NCI-H2227 (cell line): ENCODE measurements around the gene HOXD4.

ENCODE experiments used
- DNase-seq: peaks from one replicate; lab custom pipeline; 2025; ENCODE audit not compliant: unreplicated experiment; lab: John Stamatoyannopoulos, UW

The HOXD4 gene

GRCh38 chr2:176151442-176152287 is at the start of gene HOXD4:
TSS of gene HOXD4 (plus strand) at chr2:176151550. CDS start at chr2:176151634, 84 bp downstream.
- no peak for DNase-seq

DNA sequence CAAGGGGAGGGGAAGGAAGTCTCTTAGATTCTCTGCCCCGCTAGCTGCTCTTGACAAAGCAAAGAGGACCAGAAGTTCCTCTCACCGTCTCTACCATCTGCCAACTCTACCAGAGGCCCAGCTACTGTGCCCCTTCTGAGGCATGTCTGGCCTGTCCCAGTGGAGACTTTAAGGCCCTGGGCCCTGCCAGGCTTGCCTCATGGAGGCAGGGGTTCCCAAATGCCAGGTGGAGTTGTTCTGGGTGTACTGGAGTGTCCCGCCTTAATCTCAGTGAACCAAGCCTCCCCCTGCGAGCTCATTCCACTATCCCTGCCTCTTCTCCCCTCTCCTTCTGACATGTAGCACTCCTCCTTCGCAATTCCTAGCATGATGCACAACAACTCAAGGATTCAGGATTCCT is 49.5 kb upstream of the HOXD4 start:
- DNase-seq = no peak

DNA sequence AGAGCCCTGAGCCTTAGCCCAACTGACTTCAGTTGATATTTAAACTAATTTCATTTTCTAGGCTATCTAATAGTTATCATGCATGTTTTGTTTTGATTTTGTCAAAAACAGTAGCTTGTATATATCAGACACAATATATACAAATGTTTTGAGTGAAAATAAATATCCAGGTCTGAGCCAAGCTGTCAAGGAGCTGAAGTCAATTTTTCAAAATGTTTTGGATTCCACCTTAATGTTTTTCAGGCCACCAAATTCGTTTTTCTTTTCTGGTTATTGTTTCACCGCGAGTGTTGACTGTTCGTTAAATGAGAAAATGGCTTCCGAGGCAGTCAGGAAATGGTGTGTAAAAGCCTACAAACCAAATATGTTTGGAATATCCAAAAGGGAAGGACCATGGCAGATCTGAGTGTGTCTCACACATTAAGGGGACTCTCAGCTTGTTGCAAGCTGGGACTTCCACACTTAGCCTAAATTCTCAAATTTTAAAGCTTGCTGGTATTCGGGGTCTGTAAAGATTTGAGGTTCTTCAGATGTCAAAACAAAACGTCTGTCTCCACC is 49.0 kb upstream of the HOXD4 start:
- no peak for DNase-seq

DNA sequence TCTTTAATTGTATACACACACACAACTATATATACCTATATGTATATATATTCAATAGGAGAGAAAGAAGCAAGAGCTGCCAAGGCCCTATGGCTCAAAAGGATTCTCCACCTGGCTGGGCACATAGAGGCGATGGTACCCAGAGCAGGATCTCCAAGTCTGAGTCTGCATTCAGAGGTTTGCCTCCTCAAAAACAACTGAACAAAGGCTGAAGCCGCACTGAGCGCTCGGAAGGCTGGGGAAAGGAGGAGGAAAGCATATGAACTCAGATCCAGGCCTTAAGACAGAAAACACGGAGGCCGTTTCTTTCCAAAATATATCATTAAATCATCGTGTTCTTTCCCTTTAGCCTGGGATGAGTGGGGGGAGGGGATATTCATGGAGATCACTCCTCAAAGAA is 48.2 kb upstream of the HOXD4 start:
- DNase-seq = no peak

GRCh38 chr2:176103742-176104315 is 47.5 kb upstream of the HOXD4 start:
- DNase-seq = no peak

DNA sequence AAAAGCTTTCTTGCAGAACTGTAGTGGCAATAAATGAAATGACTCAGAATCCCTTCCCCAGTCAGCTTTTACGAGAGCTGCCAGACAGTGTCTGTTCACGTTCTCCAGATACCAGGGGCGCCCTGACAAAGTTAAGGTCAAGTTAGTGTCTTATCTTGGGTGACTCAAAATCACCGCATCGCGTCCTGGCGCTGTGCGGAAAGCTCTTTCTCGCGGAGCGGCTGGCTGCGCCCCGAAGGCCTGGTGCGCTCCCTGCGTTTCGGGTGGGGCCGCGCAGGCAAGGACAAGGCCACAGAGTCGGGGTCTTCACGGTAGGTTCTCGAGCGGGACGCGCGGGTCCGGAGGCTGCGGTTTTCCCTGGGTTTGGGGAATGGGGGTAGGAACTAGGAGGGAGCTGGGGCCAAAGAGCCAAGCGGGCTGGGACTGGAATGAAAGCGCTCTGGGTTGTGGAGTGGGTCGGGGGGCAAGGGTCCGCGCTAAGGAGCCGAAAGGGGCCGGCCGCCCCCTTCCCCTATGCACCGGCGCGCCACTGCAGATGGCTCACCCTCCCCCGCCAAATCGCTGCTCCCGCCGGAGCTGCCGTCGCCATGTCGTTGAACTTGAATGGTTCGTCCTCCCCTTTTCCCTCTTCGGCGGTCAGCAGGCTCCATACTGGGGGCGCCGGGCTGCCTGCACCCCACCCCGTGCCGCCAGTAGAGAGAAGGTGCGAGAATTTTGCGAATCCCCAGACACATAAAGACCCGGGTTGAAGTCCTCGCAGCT is 46.9 kb upstream of the HOXD4 start:
- peak; percentile 69 for DNase-seq

DNA sequence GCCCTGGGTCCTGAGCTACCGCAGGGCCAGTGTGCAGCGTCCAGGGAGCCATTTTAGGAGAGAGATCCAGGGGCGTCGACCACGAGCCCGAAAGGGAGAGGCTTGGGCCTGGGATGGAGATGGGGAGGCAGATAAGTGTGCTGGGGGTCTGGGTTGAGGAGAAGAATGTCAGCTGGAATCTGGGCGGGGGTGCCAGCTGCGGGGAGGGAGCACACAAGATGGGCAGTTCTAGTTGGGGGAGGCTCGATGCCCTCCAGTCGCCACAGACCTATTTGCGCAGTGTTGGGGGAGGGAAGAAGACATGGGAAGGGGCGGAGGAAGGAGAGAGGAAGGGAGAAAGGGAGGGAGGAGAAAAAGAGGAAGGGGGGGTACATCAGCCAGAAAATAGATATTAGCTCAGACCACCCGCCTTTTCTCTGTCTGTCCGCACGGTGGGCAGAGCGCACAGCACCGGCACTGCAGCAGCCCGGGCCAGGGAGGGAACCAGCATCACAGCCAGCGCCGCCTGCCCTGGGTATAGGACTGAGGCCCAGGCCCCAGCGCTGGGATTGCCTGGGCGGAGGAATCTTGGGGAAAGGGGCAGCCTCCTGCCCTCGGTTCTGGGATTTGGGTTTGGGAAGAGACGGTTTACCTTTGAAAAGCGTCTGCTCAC is 46.1 kb upstream of the HOXD4 start:
- peak; percentile 61 for DNase-seq

DNA sequence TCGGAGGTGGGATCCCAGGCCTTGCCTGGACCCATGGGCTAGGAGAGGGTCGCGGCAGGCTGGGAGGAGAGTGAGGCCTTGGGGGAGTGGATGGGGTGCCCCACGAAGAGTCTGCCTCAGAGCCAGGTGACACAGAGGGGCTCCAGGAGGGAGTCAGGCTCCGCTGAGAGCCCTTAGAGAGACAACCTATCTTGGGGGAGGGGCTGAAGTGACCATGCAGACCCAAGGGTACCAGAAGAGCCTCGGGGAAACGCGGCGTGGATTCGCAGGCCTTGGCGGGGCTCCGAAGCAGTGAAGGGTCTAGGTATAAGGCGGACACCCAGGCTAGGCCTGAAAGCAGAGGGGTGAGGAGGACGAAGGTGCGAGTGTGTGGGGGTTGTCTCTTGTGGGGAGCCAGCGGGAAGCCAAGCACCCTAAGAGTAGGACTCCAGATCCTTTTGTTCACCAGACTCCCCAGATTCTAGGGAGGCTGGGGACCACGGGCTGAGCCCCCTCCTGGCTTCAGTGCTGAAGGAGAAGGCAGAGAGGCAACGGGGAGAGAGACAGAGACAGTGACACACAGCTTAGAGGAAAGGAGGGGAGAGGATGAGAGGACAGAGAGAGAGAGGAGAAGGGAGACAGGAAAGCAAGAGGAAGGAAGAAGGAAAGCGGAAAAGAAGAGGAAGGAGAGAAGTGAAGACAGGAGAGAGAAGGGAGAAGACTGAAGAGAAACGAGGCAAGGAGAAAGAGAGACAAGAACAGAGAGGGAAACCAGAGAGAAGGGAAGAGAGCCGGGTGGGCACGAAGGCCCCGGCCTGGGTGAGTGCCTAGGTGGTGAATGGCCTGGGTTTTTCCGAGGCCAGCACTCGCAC is 45.4 kb upstream of the HOXD4 start:
- peak; percentile 38 for DNase-seq

GRCh38 chr2:176106581-176107539 is 44.5 kb upstream of the HOXD4 start, which contains the start of gene HOXD11:
TSS of gene HOXD11 (plus strand) at chr2:176107280. CDS start at chr2:176107356, 76 bp downstream.
- DNase-seq = peak; percentile 77

DNA sequence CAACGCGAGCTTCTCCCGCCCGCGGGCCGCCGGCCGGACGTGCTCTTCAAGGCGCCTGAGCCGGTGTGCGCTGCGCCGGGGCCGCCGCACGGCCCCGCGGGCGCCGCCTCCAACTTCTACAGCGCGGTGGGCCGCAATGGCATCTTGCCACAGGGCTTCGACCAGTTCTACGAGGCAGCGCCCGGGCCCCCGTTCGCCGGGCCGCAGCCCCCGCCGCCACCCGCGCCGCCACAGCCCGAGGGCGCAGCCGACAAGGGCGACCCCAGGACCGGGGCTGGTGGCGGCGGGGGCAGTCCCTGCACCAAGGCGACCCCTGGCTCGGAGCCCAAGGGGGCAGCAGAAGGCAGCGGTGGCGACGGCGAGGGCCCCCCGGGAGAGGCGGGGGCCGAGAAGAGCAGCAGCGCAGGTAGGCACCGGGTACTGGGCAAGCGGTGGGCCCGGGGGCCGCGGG is 43.6 kb upstream of the HOXD4 start:
- DNase-seq = peak; percentile 49

DNA sequence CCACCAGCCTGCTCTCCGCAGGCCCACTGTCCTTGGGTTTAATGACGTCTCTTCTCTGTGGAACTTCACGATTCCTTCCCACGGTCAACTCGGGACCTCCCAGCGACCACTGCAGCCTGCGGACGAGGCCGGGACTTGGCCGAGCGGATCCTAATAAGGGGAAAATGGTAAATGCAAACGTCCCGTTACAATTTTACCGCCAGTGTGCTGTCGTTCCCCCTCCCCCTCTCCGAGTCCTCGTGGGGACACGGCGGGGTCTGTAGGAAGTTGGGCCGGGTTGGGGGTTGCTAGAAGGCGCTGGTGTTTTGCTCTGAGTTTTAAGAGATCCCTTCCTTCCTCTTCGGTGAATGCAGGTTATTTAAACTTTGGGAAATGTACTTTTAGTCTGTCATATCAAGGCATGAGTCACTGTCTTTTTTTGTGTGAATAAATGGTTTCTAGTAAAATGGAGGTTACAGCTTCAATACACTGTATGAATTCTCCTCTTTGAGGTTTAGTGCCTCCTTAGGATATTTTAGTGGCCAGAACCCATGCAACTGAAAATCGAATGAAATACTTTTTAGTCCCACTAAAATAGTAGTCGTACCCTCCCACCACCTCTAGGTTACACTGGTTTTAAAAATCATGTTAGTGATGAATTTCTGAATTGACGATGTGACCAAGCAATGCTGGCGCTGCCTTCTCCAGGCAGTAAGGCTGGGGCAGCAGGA is 42.0 kb upstream of the HOXD4 start:
- DNase-seq = no peak

GRCh38 chr2:176109946-176110345 is 41.4 kb upstream of the HOXD4 start:
- DNase-seq = no peak

DNA sequence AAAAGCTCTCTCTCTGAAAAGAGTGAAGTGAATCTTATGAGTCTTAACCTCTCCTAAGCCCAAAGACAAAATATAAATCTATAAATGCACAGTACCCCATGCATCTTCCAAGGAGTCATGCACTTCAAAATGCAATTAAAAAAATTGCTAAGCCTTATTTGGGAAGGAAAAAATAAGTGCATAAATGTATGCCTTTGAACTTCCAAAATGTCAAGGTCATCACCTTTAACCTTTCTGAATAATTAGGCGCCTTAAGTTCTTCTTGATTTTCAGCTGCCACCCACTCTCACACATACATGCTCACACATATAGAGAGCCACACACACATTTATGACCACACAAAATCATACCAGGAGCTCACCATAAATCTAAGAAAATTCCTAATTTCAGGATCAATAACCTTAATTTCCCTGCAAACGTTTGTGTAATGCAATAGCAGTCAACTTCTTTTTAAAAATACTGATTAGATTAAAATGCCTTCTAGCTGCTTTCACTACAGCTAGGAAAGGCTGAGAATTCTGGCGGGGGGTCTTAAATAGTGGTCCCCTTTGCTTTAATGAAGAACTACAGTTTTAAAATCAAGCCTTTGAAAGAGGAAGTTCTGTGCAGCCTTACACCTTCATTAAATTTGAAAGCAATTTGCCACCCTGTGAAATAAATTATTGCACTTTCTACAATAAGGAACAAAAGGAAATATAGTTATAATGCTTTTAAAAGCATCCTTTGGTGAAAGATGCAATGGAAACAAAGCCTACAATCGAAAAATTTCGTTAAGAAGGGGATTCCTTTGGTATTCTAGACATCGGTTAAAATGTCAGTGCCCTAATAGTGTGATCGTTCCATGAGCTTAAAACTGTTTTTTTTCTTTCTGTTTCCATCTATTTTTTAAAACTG is 40.7 kb upstream of the HOXD4 start:
- DNase-seq = no peak

DNA sequence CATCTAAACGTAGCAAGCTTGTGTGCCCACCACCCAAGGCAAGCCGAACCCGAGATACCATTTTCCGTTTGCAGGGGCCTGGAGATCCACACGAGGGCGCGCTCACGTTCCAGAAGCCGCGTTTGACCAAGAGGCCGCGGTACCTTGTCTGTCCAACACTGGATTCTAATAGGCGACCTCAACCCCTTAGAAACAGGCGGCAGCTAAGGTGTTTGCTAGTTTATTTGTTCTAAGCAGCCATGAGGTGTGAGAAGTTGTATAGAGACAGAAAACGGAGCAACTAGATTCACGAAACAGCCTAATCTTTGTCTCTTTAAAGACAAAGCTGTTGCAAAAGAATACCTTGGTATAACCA is 40.1 kb upstream of the HOXD4 start:
- peak; percentile 73 for DNase-seq

GRCh38 chr2:176111846-176112374 is 39.4 kb upstream of the HOXD4 start:
- DNase-seq = no peak

- DNase-seq = no peak
These were observed 38.7 kb upstream of the HOXD4 start for GRCh38 chr2:176112375-176113302.
